Thyroid gland (tissue), 4 donors: ENCODE data around the gene PPM1N.

Experiments used
- CTCF ChIP-seq, 6 experiments: fragments of 200-600 bp in 3 of 6; fragments of 450-650 bp in 3 of 6; sonication (generic) in 3 of 6; IDR thresholded peaks; one replicate each; pipeline ENCODE4 v1.5.1; 2016 to 2019; ENCODE audit warnings: antibody characterized with exemption in 6 of 6, mild to moderate bottlenecking in 2 of 6, inconsistent platforms in 1 of 6, moderate library complexity in 1 of 6
- POLR2A ChIP-seq, 2 donors: fragments of 450-650 bp; IDR thresholded peaks; one replicate each; pipeline ENCODE4 v1.6.1; 2017; ENCODE audit warnings: antibody characterized with exemption in 2 of 2, mild to moderate bottlenecking in 2 of 2, moderate library complexity in 1 of 2

DNA sequence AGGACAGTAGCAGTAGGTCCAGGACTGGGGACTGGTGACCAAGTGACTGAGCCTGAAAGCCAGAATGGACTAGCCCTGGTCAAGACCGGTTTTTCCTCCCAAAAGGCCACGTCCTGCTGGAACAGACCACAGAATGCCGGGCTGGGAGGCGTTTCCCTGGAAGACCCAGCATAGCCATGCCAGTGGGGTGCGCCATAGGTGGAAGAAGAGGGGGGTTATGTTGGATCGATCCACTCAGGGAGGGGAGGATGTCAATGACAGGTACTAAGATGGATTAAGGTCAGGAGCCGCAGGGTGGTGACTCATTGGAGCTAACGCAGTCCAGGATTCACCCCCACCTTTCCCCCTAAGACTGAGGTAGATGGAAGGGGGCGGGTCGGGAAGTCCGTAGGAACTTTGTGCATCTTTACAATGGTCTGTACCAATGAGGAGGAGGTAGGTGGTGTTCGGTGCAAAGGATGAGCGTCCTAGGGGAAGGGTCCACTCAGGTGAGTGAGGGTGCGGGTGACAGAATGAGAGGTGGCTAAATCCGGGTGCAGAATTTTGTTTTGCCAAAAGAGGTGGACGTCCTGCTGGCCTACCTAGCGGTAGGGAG lies 30.0 kb downstream of the PPM1N start:
- TF ChIP-seq CTCF (IDR thresholded peaks at IDR 0.05) (no peak), POLR2A (IDR thresholded peaks at IDR 0.05) (no peak)
